Activated naive CD4-positive, alpha-beta T cell treated with anti-CD3 and anti-CD28 coated beads, Interleukin-2, amount 10 ng/mL, durations not matched to agents 5 hours and 36 hours (primary cell): Measurements from ENCODE around the gene PCDHB15. TPM values are rescaled to one million over a fixed set of nuclear protein-coding genes. Genes with fewer than 3 reads are reported as not detected.

Source experiments
- total RNA-seq, 2 experiments: library from RNA; stranded (reverse); gene quantifications; one replicate each; pipeline ENCODE4 v1.2.3, GENCODE V29; 2021

Gene PCDHB15
- total RNA-seq: not detected

GRCh38 chr5:141245250-141245717 lies at the start of gene PCDHB15:
TSS of gene PCDHB15 (plus strand) at chr5:141245395. CDS start at chr5:141245579, 184 bp downstream.

GRCh38 chr5:141199359-141200235 lies 45.6 kb upstream of the PCDHB15 start, which contains the start of gene PCDHB11:
TSS of gene PCDHB11 (plus strand) at chr5:141199627. CDS start at chr5:141199775, 148 bp downstream.

DNA sequence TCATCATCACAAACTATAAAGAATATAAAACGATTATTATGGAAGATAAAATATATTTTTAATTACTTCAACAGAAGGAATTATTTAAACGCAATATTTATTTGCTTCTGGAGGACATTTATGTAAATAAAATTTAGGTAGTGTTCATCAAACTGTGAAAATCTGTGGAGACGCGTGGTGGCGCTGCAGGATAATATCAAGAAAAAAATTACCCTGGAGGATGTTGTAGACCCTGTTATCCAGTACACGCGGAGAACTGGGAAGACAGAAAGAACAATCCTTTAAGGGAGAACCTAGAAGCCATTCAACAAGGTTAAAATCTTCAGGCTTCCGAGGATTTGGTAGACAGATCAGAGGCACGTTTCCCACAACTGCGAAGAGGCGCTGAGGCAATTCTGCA lies 36.7 kb upstream of the PCDHB15 start, which contains the start of gene PCDHB12:
Gene PCDHB12 (plus strand): TSS at position 242 of the 400 bp plus-strand sequence. CDS start 189 bp downstream, outside the sequence.

GRCh38 chr5:141213656-141214339 lies 31.4 kb upstream of the PCDHB15 start, which contains the start of gene PCDHB13:
TSS of gene PCDHB13 (plus strand) at chr5:141213919. CDS start at chr5:141214124, 205 bp downstream.

GRCh38 chr5:141223112-141223783 lies 21.9 kb upstream of the PCDHB15 start, which contains the start of gene PCDHB14:
TSS of gene PCDHB14 (plus strand) at chr5:141223343. CDS start at chr5:141223506, 163 bp downstream.

Other genes starting within 250 kb of the PCDHB15 start
- not detected for gene PCDHB1, start 194.0 kb upstream of the PCDHB15 start, total RNA-seq
- gene PCDHB2, start 150.8 kb upstream of the PCDHB15 start, total RNA-seq: under 1 TPM; 0.05 to 0.17 TPM
- gene PCDHB3, start 144.9 kb upstream of the PCDHB15 start, total RNA-seq: not detected
- gene PCDHB4, start 123.6 kb upstream of the PCDHB15 start, total RNA-seq: not detected
- gene PCDHB5, start 110.2 kb upstream of the PCDHB15 start, total RNA-seq: not detected
- gene PCDHB6, start 95.3 kb upstream of the PCDHB15 start, total RNA-seq: not detected
- gene PCDHB7, start 72.8 kb upstream of the PCDHB15 start, total RNA-seq: not detected
- not detected for gene PCDHB8, start 67.6 kb upstream of the PCDHB15 start, total RNA-seq
- not detected for gene PCDHB16, start 63.0 kb upstream of the PCDHB15 start, total RNA-seq
- gene PCDHB9, start 58.2 kb upstream of the PCDHB15 start, total RNA-seq: not detected
- not detected for gene PCDHB10, start 53.0 kb upstream of the PCDHB15 start, total RNA-seq
- not detected for gene PCDHB11, start 45.8 kb upstream of the PCDHB15 start, total RNA-seq
- not detected for gene PCDHB12, start 36.7 kb upstream of the PCDHB15 start, total RNA-seq
- not detected for gene PCDHB13, start 31.5 kb upstream of the PCDHB15 start, total RNA-seq
- not detected for gene PCDHB14, start 22.1 kb upstream of the PCDHB15 start, total RNA-seq
- 1 to 10 TPM in 1 of 2 experiments, under 1 TPM in 1; 0.45 to 1.1 TPM for gene SLC25A2, start 58.7 kb downstream of the PCDHB15 start, total RNA-seq
- gene TAF7, start 75.4 kb downstream of the PCDHB15 start, total RNA-seq: 10 to 100 TPM; 73.2 to 73.7 TPM
- gene PCDHGA1, start 85.1 kb downstream of the PCDHB15 start, total RNA-seq: not detected
- gene PCDHGA2, start 93.4 kb downstream of the PCDHB15 start, total RNA-seq: not detected
- not detected for gene PCDHGA3, start 98.4 kb downstream of the PCDHB15 start, total RNA-seq
- not detected for gene PCDHGB1, start 104.7 kb downstream of the PCDHB15 start, total RNA-seq
- under 1 TPM; 0.10 to 0.14 TPM for gene PCDHGA4, start 109.6 kb downstream of the PCDHB15 start, total RNA-seq
- under 1 TPM in 1 of 2 experiments, not detected in 1; 0.12 TPM for gene PCDHGB2, start 114.6 kb downstream of the PCDHB15 start, total RNA-seq
- not detected for gene PCDHGA5, start 118.8 kb downstream of the PCDHB15 start, total RNA-seq
- under 1 TPM; 0.10 to 0.14 TPM for gene PCDHGB3, start 124.8 kb downstream of the PCDHB15 start, total RNA-seq
- gene PCDHGA6, start 128.5 kb downstream of the PCDHB15 start, total RNA-seq: under 1 TPM; 0.10 to 0.12 TPM
- gene PCDHGA7, start 137.3 kb downstream of the PCDHB15 start, total RNA-seq: not detected
- not detected for gene PCDHGB4, start 142.3 kb downstream of the PCDHB15 start, total RNA-seq
- gene PCDHGA8, start 147.2 kb downstream of the PCDHB15 start, total RNA-seq: under 1 TPM in 1 of 2 experiments, not detected in 1; 0.05 TPM
- under 1 TPM in 1 of 2 experiments, not detected in 1; 0.08 TPM for gene PCDHGB5, start 152.6 kb downstream of the PCDHB15 start, total RNA-seq
- gene PCDHGA9, start 157.4 kb downstream of the PCDHB15 start, total RNA-seq: under 1 TPM in 1 of 2 experiments, not detected in 1; 0.08 TPM
- under 1 TPM in 1 of 2 experiments, not detected in 1; 0.05 TPM for gene PCDHGB6, start 162.6 kb downstream of the PCDHB15 start, total RNA-seq
- gene PCDHGA10, start 167.6 kb downstream of the PCDHB15 start, total RNA-seq: under 1 TPM; 0.05 TPM
- under 1 TPM in 1 of 2 experiments, not detected in 1; 0.08 TPM for gene PCDHGB7, start 172.3 kb downstream of the PCDHB15 start, total RNA-seq
- under 1 TPM in 1 of 2 experiments, not detected in 1; 0.05 TPM for gene PCDHGA11, start 175.7 kb downstream of the PCDHB15 start, total RNA-seq
- not detected for gene PCDHGA12, start 185.1 kb downstream of the PCDHB15 start, total RNA-seq
- gene PCDHGC3, start 230.6 kb downstream of the PCDHB15 start, total RNA-seq: not detected
- gene PCDHGC4, start 239.6 kb downstream of the PCDHB15 start, total RNA-seq: not detected
- gene PCDHGC5, start 243.7 kb downstream of the PCDHB15 start, total RNA-seq: not detected